Hematopoietic multipotent progenitor cell (in vitro differentiated cells): ENCODE measurements around the gene NUP210L. TPM values are rescaled to one million over a fixed set of nuclear protein-coding genes. Genes with fewer than 3 reads are reported as not detected.
"Not testable (repeated sequence)": the region's sequence is repeated elsewhere in the genome, so short reads cannot be mapped to it uniquely, and the experiment has no call there.

ENCODE experiments used
- DNase-seq, 3 donors: peaks; one replicate each; pipeline ENCODE4 v3.0.0-alpha.2; 2011 to 2015; ENCODE audit warnings: low read depth in 2 of 3, low spot score in 2 of 3
- total RNA-seq: library from RNA; depleted of rRNA; stranded (reverse); fragments of >200 nt; gene quantifications from one replicate; pipeline ENCODE4 v1.2.3, GENCODE V29; 2012

NUP210L gene
- total RNA-seq, 1 donor, result under 0.01 TPM

DNA sequence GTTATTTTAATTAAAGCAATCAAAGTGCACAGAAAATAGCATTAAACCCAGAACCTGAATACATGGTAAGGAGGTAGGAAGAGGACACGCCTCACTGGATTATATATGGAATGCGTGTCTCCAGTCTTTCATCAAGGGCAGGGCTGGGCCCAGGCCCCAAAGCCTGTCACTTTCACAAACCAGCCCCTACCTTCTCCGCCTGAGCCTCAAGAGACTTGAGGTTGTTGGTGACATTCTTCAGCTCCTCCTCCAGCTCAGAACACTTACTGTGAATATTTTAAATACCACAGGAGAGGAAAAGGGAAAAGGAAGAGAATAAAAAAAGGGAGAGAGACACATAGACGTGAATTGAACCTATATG lies 16.3 kb upstream of the NUP210L start:
- DNase-seq, result no peak

GRCh38 chr1:154170547-154171222 lies 15.8 kb upstream of the NUP210L start:
- DNase-seq, result no peak

DNA sequence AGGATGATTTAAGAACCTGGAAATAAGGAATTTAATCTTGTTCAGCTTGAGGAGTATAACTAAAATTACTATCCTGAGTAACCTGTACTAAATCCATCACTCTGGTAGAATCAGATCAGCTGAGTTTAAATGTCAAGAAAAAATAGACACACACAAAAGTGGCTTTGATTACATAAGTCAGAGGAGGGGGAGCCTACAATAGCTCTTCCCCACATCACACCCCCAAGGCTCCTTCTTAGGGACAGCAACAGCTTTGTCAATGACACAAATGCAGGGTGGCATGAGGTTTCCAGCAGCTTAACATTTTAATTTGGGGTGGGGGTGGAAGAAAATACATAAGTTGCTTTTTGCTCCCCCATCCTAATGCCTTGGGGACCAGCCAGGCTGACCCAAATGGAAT lies 12.6 kb upstream of the NUP210L start:
- no peak for DNase-seq

DNA sequence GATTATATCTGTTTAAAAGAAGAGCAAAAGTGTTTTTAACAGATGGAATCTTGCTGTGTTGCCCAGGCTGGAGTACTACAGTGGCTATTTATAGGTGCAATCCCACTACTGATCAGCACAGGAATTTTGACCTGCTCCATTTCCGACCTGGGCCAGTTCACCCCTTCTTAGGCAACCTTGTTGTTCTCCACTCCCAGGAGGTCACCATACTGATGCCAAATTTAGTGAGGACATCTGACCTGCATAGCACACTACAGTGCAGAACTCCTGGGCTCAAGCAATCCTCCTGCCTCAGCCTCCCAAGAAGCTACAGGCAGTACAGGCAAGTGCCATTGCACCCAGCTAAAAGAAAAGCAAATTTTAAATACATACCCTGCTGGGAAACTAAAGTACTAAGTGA lies 11.3 kb upstream of the NUP210L start:
- no peak for DNase-seq

GRCh38 chr1:154159554-154159953 lies 4.7 kb upstream of the NUP210L start:
- peak in 1 of 3 donors; percentile 22 for DNase-seq

DNA sequence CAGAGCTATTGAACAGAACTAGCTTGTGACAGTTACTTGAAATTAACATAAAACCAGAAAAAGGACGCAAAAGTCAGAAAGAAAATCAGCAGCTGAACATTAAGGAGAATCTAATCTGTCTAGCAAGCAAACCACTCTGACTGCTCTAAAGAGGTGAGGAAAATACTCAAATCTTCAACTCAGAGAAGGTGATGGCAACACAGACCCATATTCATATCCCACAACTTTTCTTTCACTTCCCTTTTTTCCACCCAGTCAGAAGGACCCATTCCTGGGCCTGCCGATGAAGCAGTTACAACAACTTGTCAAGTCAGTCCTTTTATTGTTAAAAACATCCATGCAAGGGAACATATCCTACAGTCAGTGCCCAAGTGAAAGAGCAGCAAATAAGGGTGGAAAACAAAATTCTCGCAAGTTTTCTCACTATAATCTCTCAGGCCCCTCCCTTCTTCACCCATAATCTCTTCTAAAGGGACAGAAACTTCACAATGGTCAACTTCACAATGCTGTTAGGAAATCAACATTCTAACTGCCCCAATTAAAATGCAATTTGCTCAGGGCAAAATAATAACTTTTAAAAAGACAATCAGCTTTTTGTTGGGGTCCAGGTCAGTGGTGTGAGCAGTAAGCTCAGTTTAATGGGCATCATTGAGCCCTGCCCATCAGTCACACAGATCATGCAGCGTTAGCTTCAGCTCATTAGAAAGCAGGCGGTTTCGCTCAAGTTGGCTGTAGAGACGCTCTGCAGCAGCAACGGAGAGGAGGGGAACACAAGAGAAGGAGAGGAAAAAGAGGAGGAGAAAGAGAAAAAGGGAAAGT lies 3.6 kb upstream of the NUP210L start:
- no peak for DNase-seq

GRCh38 chr1:154157520-154158306 lies 2.8 kb upstream of the NUP210L start:
- peak in 1 of 3 donors; percentile 55 for DNase-seq

DNA sequence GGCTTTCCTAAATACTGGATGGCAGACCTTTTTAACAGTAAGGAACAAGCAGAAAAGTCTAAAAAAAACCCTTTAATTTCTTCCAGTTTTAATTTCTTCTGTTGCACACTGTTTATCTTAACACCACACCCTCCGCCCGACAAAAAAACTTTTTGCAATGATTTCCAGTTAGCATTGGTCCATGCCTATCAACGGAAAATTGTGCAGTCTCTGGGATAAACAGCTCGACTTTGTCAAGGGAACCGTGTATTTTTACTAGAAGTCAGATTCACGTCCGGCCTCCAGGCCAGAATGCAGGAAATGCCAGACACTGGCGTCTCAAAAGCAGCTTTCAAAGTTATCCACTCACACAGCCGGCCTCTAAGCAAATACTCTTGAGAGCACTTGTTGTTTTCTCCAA lies 378 bp upstream of the NUP210L start:
- peak in 1 of 3 donors; percentile 82 for DNase-seq

- no peak for DNase-seq
These were observed 820 bp downstream of the NUP210L start for GRCh38 chr1:154154053-154154452.

- no peak for DNase-seq
These were observed 3.6 kb downstream of the NUP210L start for GRCh38 chr1:154151311-154151710.

GRCh38 chr1:154148807-154149206 lies 6.1 kb downstream of the NUP210L start:
- DNase-seq, result peak in 2 of 3 donors; percentile 45 to 62

GRCh38 chr1:154147505-154147904 lies 7.4 kb downstream of the NUP210L start:
- not testable (repeated sequence) for DNase-seq

DNA sequence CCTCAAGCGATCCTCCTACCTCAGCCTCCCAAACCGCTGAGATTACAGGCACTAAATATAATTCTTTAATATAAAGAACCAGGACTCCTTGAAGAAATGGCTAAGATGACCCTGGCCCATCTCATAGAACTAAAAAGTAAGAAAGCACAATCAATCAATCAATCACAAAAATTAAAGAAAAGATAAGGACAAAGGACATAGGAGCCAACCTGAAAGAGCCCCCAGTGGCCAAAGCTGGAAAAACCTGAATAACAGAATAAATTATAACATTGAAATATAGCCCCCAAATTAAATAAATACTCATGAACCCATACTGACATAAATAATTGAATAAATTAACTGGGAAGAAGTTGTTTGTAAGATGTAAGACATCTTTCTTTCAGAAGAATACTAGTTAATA lies 8.9 kb downstream of the NUP210L start:
- DNase-seq, result no peak

DNA sequence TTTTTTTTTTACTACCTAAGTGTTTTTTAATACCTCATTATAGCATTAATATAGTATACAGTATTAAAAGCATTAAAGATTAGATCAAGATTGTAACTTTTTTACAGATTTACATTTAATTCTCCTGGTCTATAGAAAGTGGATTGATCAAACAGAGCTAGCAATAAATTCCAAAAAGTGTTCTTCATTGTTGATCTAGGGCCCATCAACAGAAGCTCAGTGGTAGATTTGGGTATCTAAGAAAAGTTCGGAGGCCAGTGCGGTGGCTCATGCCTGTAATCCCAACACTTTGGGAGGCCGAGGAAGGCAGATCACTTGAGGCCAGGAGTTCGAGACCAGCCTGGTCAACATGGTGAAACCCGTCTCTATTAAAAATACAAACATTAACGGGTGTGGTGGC lies 12.5 kb downstream of the NUP210L start:
- no peak for DNase-seq

- DNase-seq, result no peak
These were observed 13.6 kb downstream of the NUP210L start for GRCh38 chr1:154141240-154141639.

- peak in 1 of 3 donors; percentile 25 for DNase-seq
These were observed 17.0 kb downstream of the NUP210L start for GRCh38 chr1:154137888-154138287.

DNA sequence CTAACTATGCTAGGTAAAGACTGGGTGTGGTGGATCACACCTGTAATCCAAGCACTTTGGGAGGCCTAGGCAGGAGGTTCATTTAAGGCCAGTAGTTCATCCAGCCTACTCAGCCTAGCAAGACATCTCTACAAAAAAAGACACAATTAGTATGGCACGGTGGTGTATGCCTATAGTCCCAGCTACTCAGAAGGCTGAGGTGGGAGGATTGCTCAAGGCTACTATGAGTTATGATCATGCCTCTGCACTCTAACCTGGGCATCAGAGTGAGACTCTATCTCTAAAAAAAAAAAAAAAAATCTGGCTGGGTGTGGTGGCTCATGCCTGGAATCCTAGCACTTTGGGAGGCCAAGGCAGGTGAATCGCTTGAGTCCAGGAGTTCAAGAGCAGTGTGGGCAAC lies 21.6 kb downstream of the NUP210L start:
- DNase-seq, result no peak

DNA sequence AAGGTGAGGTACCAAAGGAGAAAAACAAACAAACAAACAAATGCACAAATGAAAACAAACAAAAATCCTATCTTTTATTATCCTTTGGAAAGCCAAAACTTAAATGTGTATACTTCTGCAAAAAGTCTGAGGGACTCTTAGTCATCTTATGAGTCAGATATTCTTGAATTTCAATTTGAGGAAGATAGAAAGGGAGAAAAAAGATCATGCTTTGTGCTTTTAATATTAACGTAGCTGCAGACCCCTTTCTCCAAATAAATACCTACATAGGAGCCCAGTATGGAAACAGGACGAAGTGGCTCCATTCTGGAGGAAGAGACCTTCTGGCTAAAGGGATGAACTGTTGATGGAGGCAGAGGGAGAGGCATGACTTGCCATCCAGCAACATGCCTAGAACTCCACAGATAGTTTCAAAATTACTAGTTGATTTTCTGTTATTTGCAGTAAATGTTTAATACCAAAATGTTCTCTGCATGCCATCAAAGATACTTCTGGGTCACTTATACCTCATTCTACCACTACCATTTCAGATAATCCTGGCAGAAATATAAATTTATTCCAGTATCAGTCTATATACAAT lies 25.4 kb downstream of the NUP210L start:
- DNase-seq, result peak in 1 of 3 donors; percentile 22

DNA sequence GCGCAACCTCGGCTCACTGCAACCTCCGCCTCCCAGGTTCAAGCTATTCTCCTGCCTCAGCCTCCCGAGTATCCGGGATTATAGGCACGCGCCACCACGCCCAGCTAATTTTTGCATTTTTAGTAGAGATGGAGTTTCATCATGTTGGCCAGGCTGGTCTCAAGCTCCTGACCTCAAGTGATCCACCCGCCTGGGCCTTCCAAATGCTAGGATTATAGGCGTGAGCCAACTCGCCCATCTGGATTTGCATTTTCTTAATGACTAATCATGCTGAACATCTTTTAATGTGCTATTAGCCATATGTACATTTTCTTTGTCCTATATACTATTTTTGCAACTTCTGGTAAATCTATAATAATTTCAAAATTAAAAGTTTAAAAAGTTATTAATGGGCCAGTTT lies 31.7 kb downstream of the NUP210L start:
- DNase-seq, result not testable (repeated sequence)

DNA sequence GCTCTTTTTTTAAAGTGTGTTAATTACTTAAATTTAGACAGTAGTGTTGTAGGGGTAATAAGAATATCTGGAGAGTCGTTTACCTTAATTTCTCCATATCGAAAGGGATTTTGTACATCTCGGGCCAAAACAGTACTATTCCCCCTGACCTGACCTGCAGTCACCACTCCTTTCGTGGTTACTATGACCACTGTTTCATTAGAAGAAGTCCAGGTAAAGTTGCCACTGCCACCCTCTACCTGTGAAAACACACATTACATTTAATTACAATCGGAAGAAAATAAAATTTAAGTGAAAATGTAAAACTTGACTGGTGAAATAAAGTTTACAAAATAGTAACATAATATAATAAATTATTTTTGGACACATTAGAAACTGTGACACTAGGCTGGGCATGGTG lies 37.2 kb downstream of the NUP210L start:
- no peak for DNase-seq

DNA sequence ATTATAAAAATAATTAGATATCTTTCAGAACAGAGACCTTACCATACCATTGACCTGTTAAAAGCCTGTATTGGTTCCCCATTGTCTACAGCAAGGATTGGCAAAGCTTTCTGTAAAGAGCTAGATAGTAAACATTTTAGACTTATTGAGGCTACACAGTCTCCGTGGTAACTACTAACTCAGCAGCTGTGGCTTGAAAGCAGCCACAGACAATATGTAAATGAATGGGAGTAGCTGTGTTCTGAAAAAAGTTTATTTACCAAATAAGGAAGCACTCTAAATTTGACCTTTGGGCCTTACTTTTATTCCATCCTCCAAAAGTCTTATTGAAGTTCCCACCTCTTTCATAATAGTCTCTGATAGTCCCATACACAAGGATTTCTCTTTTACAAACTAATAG lies 39.7 kb downstream of the NUP210L start:
- peak in 2 of 3 donors; percentile 33 to 65 for DNase-seq
